ENCODE measurements around the gene SMYD3.

GRCh38 chr1:246549665-246550064, 42.6 kb upstream of the SMYD3 start:
- TF ChIP-seq SUZ12 (IDR thresholded peaks at IDR 0.05) (no peak), BHLHE40 (IDR thresholded peaks at IDR 0.05; ENCODE audit: borderline replicate concordance) (no peak), HDGF (IDR thresholded peaks at IDR 0.05; ENCODE audit: borderline replicate concordance) (no peak), CTBP1 (IDR thresholded peaks at IDR 0.05; ENCODE audit: borderline replicate concordance) (no peak)

All from HEK293T (cell line).